Posterior cingulate gyrus (tissue), 11 donors: ENCODE measurements around the gene NT5M.

Experiments
- DNase-seq, 10 donors: peaks; one replicate each; pipeline versions ENCODE4 v3.0.0 to v3.0.0-alpha.2; 2020 to 2021; ENCODE audit warnings: mixed read lengths in 3 of 10
- intact Hi-C: fragments of 100-400 bp; cut with DNase I; formaldehyde crosslinking; loops from one replicate; pipeline ENCODE4 v1.15.1; 2023

The NT5M gene

DNA sequence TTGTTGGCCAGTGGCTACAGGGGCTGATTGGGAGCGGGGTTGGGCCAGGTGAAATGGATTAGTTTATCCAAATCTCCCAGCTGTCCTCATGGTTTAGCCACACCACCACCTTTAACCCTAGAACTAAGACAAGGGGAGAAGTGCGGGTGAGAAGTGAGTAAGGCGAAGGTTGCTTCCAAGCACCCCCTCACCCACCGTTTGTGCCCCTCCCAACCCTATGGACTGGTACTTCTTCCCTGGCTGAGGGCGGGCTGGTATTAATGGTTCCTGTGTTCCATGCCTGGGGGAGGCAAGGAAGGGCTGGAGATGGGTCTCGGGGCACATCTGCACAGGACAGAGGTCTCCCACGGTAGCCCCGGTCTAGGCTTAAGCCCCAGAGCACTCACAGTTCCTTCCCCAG lies 25.1 kb downstream of the NT5M start:
- intact Hi-C loops: no loop called here
- peak in 2 of 10 donors; percentile 47 to 55 for DNase-seq

DNA sequence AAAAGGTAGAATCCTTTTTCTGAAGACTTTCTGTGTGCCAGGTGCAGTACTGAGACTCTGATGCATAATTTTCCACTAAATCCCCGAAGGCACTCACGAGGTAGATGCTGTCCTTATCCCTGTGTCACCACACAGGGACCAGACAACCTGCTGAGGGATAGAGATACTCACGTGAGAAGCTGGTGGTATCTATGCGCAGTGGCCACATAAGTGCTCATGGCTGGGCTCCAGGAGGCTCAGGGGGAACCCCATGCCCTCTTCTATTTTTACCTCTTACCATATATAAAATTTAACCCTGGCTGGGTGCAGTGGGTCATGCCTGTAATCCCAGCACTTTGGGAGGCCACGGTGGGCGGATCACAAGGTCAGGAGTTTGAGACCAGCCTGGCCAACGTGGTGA lies 38.3 kb downstream of the NT5M start:
- peak in 3 of 10 donors; percentile 13 to 27 (median 20) for DNase-seq
- intact Hi-C loops: no loop called here

DNA sequence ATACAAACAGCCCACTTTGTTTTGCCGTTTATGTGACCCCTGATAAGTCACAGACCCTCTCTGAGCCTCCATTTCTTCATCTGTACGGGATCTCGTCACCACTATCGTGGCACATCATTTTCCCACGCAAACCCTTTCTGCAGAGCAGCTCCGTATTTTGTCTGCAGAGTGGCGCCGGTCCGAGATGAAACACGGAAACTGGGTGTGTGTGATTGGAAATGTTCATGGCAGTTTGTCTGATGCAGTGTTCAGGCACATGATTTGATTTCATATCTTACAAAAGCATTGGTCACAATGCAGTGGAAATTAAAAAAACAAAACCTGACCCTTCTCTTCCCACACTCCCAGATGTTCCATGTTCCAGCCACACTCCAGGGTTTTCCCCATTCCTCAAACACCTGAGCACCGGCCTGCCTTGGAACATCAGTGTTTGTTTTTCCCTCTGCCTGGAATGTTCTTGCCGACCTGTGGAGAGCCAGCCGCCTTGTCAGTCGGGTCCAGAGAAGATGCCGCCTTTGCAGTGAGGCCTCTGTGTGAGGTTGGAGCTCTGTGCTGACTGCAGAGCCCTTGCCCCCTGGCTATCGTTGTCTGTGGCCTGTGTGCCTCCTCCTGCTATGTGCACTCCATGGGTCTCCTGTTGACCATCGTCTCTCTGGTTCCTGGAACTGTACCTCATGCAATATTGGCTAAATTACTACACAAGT lies 39.2 kb downstream of the NT5M start:
- intact Hi-C loops: no loop called here
- DNase-seq: peak in 4 of 10 donors; percentile 5 to 73 (median 42)

DNA sequence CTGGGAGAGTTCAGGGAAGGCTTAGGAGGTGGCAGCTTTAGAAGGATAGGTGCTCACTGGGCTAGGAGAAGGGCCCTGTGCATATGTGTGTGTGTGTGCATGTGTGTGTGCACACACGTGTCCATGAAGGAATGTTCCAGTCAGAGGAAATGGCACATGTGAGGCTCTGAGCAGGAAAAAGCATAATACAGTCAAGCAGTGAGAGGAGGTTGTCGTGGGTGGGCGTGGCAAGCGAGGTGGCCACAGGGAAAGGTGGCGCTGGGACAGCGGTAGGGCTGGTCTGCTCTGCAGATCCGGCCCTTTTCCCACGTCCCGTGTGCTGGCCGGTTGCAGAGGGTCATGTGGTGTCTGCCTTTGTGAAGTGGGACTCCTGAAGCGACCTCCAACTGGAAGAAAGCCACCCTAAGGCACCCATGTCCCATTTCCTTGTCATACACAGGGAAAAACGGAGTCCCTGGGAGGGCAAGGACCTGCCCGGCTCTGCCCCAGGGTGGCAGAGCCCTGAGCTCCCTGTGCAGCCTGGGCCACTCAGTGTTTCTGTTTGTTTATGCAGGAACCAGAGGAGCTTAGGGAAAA lies 40.1 kb downstream of the NT5M start:
- DNase-seq: peak in 4 of 10 donors; percentile 3 to 83 (median 56)
- intact Hi-C loops: no loop called here

DNA sequence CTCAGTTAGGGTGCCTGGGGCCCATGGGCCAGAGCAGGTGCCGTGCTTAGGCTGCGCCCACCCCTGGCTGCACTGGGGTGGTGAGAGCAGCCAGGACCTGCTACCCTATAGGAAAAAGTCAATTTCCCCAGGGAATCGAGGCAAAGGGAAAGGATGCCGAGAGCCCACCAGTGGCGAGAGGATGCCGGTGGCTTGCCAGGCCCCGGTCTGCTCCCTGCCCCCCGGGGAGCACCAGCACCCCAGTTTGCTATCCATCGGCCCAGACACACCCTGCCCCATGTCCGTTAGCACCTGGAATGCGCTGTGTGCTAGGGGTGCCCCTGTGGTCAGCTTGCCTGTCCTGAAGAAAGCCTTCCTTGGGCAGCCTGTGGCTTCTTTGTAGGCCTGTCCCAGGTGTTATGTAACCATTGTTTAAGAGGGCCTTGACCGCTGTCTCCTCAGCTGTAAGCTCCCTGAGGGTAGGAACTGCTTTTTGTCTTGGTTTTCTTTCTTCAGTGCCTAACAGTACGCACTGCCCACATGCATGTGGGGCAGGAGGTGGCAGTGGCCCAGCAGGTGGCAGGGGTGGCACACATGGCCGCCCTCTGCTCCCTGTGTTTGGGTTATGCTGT lies 40.8 kb downstream of the NT5M start:
- peak in 4 of 10 donors; percentile 7 to 64 (median 46) for DNase-seq

DNA sequence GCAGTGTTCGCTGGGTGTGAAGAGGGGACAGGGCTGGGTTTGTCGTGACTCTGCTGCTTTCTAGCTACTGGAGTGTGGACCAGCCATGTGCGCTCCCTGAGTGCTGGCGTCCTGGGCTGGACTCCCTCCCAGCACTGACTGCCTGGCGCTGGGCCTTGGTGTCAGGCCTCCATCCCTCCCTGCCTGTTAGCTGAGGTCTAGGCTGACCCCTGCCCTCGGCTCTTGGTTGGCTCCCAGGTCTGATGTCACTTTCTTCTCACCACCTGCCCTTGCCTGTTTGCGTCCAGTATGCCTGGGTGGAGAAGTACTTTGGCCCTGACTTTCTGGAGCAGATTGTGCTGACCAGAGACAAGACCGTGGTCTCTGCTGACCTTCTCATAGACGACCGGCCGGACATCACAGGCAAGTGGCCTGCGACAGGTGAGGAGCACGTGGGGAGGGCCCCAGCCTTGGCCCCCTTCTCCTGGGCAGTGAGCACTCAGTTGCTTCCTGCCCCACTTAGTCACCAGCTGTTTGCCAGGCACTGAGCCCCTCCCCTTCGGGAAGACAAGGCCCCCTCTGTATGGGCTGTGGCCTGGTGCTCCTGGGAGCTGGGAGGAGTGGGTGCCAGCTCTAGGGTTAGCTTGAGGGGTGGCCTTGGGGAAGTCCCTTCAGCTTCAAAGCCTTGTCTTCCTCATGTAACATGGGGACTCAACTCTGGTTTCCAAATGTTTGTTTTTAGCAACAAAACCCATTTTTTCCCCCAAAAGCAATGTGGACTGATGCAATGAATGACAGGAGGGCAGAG lies 41.5 kb downstream of the NT5M start:
- peak in 4 of 10 donors; percentile 11 to 80 (median 70) for DNase-seq
- intact Hi-C loops: no loop called here

More for the DNA sequence above, 40.8 kb downstream of the NT5M start:
- intact Hi-C loops: no loop called here

DNA sequence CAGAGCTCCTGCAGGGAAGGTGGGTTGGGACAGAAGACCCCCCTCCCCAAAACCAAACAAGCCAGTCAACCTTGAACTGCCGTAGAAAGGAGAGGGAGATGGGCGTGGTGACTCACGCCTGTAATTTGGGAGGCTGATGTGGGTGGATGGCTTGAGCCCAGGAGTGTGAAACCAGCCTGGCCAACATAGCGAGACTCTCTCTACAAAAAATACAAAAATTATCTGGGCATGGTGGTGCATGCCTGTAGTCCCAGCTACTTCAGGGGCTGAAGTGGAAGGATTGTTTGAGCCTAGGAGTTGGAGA lies 42.1 kb downstream of the NT5M start:
- intact Hi-C loops: no loop called here
- peak in 3 of 10 donors; percentile 1 to 43 (median 13) for DNase-seq

DNA sequence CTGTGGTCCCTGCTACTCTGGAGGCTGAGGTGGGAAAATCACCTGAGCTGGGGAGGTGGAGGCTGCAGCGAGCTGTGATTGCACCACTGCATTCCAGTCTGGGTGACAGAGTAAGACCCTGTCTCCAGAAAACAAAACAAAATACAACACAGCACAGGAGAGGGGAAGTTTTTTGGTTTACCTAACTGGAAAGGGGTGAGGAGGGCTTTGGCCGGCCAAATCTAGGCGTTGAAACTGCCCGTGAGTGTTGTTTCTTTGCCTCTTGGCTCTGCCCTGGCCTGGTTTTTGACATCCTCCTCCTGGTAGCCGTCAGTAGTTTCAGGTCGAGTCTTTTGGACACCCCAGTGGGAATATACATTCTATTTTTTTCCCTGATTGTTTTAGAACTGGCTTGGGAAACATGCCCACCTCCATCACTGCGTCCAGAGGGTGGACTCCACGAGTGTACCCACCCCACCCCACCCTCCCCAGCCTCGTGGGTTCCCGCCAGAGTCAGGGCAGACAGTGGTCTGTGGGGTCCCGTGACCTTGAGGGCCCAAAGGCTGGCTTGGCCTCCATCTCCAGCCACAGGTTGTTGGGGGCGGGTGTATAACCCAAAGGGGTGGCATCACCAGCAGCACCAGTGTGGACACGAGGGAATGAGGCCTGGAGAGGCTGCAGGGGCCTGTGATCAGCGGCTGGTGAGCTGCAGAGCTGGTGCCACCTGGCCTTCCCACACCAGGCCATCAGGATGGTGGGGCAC lies 42.7 kb downstream of the NT5M start:
- intact Hi-C loops: no loop called here
- peak in 3 of 10 donors; percentile 4 to 49 (median 33) for DNase-seq

DNA sequence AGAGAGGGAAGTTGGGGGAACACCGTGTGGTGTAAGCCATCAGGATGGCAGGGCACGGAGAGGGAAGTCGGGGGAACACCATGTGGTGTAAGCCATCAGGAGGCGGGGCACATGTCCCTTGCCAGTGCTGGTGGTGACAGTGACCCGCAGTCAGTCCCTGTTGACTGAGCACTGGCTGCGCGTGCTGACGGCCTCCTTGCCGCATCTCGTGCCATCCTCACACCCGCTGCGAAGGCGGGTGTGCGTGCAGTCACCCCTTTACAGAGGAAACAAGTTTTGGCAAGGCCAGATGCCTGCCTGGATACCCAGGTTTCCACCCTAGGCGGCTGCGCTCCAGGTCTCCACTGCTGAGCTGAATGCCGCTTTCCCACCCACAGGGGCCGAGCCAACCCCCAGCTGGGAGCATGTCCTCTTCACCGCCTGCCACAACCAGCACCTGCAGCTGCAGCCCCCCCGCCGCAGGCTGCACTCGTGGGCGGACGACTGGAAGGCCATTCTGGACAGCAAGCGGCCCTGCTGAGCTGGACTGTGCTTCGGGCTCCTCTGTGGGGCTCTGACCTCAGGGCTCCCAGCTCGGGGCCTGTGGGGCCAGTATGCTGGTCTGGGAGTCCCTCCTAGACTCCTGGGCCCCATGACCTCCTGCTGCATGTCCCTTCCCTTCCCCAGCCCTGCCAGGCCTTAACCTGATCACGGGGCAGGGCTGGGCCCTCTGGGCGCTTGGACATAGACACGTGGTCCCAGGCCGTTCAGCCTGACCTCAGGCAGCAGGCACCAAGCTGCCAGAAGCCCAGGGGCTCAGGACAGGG lies 43.5 kb downstream of the NT5M start:
- peak in 4 of 10 donors; percentile 5 to 86 (median 79) for DNase-seq
- intact Hi-C loops: no loop called here

DNA sequence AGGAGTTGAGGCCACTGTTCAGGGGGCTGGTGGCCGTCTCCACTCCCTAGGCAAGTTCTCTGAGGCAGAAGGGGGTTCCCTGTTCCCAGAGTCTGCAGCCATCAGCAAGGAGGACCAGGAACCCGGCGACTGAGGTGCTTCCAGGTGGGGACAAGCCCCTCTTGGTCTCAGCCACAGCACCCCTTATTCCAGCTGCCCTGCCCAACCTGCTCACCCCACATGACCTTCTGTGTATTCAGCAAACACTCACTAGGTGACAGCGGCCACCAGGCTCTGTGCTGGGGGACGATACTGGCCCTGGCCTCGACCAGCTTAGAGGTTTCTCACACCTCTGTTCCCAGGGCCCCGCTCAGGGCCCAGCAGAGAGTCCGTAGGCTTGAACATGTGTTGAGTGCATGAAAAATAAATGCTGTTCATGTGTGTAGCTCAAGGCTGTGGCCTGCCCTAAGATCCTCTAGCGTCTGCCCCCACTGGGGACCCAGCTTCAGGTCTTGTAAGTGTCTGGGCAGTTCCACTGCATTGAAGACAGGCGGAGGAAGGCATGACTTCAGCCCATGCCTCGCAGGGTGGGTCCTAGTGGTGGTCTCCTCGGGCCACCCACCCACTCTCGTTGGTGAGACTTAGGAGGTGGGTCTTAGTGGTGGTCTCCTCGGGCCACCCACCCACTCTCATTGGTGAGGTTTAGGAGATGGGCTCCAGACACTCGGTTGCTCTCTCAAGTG lies 44.2 kb downstream of the NT5M start:
- intact Hi-C loops: no loop called here
- DNase-seq: peak in 3 of 10 donors; percentile 5 to 55 (median 24)

DNA sequence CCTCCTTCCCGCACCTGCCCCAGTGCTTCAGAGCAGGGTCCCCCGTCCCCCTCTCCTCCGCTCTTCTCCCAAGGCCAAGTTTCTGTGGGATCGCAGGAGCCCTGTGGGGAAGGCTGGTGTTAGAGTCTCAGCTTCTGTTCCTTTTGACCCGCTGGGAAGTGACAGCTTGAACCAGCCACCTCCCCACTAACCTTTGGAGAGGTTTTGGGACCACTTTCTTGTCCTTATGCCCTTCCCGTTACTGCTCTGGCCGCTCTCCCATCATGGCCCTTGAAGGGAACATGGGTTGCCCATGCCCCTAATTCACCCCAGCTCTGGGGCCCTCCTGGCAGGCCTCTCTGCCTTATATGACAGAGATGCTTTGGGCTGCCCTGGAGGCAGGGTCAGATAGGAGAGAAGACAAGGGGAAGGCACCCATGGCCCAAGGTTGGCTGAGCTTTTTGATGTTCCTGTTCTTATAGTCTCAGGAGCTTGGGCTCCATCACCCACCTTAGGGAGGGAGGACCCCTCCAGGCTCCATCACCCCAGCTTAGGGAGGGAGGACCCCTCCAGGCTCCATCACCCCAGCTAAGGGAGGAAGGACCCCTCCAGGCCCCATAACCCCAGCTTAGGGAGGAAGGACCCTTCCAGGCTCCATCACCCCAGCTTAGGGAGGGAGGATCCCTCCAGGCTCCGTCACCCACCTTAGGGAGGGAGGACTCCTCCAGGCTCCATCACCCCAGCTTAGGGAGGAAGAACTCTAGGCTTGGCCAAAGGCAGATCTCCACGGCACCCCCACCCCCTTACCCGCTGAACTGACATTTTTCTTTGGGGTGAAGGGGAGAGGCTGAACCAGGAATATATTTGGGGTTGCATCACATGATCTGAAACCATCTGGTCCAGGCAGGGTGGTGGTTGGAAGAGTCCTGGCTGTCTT lies 45.0 kb downstream of the NT5M start:
- DNase-seq: peak in 3 of 10 donors; percentile 0 to 44 (median 29)
- intact Hi-C loops: no loop called here

DNA sequence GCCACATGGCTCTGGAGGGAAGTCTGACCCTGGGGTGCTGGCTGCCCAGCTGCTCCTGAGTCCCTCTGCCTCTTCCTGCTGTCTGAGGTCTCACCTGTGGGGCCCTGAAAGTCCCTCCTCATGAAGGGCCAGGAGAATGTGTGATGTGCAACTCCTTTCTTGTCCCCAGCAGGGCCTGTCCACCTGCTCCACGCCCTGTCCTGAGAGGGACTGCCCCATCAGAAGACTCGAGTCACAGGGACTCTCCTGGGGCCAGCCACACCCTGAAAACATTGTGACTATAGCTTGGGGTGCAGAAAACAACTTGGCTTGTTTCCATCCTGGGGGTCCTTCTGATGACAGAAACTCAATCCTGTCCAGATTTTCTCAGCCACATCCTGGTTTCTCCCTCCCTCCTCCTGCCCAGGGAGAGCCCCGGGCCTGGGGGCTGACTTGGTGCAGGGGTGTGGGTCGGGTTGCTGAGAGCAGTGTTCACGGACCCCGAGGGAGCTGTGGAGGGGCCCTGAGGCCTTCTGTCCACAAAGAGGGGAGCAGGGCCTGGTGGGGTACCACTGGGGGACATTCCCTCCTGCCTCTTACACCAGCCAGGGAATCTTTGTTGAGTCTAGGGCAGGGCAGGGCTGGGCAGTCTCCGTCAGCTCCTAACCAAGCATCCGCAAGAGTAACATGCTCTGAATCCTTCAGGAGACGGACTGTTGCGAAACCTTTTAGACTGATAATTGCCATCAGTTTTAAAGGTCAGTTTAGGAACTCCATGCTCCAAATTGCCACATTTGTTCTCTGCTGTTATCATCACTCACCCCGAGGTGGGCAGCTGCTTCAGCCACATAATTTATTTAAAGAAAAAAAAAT lies 45.9 kb downstream of the NT5M start:
- peak in 3 of 10 donors; percentile 1 to 68 (median 51) for DNase-seq
- intact Hi-C loops: no loop called here

DNA sequence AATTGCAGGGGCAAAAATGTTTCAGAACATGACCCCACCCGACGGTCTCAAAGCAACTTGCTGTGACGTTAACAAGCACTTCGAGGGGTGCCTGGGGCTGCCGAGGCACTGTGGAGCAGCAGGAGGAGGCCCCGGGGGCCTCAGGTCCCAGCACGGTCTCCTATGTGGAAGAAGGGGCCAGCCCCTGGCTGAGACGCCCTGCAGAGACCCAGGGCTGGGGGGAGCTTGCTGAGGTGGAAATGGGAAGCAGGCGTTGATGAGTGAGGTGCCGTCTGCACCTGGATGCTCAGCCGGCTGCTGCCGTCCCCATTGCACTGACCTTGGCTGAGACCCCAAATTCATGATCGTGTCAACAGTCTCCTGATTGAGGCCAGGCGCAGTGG lies 46.5 kb downstream of the NT5M start:
- intact Hi-C loops: no loop called here
- DNase-seq: peak in 3 of 10 donors; percentile 0 to 79 (median 52)

DNA sequence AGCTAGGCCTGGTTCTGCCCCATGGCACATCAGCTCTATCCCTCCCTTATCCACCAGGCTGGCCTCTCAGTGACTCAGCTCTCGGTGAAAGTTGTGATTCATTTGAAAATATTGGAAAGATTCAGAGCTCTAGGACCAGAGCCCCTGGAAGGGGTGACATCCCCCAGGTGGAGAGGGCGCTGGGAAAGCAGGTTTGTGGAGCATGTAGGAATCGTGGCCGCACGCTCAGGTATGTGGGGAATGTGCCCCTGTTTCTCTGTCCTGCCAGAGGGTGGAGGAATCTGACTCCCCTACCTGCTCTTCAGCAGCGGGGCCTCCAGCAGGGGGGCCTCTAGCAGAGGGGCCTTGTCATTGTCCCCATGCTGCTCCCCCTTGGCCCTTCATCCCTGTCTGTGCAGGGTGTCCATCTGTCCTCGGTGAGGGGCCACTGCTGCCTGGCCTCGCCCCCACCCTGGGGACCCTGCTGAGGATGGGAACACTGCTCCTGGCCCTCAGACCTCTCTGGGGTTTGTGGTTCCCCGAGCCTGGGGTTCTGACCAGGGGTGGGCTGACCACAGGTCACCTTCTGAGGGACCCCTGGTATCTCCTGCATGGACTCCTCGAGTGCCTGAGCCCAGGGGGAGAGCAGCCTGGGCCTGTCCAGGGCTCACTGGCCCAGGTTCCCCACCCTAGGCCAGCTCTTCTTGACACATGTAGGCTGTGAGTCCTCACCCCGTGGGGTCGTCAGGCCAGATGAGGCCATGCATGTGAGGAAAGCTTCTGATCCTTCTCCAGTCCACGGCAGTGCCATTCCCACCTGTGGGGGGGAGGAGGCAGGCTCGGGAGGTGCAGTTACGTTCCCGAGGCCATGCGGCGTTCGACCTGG lies 47.5 kb downstream of the NT5M start:
- intact Hi-C loops: no loop called here
- DNase-seq: peak in 4 of 10 donors; percentile 2 to 76 (median 28)

DNA sequence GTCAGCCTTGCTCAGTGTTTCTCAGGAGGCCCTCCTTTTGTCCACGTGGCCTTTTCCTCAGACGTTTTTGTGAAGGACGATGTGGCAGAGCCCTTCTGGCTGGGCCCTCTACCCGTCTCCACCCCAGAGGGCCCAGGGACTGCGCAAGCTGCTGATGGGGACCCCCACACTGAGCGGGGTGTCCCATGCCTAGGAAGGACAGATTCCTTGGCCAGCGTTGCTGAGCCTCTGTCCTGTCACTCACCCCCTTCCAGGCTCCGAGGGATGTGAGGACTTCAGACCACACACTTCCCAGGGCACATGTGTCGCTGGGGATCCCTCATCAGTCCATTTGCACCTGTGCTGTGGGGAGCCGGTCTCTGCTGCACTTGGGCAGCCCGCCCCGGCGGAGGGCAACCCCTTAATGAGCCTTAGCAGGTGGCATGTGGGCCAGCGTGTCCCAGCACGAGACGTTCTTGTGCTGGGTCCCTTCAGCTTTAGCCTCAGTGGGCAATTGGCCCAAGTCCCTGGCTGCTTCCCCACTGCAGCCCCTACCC lies 48.3 kb downstream of the NT5M start:
- intact Hi-C loops: no loop called here
- DNase-seq: peak in 3 of 10 donors; percentile 7 to 71 (median 54)
